ENCODE results near the gene STK4. TPM values are rescaled to one million over a fixed set of nuclear protein-coding genes. Genes with fewer than 3 reads are reported as not detected.

STK4 gene
- total and polyA plus RNA-seq, 2 of the 4 experiments (the other 2 are of a cell fraction), result 10.2 to 22.2 TPM

DNA sequence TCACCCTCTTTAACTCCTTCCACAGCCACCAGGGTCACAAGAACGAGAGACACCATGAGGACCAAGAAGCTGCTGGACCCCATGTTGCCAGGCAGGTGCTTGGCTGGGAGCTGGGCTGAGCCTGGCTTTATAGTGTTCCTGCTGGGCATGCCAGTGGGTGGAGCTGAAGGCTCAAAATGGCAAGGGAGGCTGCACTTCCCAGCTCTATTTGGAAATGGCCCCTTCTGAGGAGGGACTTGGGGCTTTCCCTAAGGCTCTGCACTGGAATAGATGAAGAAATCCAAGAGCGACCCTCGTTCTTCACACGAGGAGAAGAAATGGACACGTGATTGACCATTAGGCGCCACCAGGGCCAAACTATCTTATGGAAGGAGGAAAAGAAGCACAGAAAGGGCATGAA lies 158.1 kb downstream of the STK4 start, which contains the start of gene WFDC12:
WFDC12 (minus strand) TSS at position 101 of the 400 bp plus-strand sequence; CDS start at position 83, 18 bp downstream.
- no peak within 1 kb of the TSS for H3K23ac ChIP-seq (ENCODE audit: low read depth, low read length)
- TF ChIP-seq FOS (IDR thresholded peaks at IDR 0.05; ENCODE audit: low read depth, low read length), result no peak
- TF ChIP-seq, protein P1, sequence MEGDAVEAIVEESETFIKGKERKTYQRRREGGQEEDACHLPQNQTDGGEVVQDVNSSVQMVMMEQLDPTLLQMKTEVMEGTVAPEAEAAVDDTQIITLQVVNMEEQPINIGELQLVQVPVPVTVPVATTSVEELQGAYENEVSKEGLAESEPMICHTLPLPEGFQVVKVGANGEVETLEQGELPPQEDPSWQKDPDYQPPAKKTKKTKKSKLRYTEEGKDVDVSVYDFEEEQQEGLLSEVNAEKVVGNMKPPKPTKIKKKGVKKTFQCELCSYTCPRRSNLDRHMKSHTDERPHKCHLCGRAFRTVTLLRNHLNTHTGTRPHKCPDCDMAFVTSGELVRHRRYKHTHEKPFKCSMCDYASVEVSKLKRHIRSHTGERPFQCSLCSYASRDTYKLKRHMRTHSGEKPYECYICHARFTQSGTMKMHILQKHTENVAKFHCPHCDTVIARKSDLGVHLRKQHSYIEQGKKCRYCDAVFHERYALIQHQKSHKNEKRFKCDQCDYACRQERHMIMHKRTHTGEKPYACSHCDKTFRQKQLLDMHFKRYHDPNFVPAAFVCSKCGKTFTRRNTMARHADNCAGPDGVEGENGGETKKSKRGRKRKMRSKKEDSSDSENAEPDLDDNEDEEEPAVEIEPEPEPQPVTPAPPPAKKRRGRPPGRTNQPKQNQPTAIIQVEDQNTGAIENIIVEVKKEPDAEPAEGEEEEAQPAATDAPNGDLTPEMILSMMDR (conservative IDR thresholded peaks at IDR 0.05; ENCODE audit: low read depth, low read length), result no peak
- in situ Hi-C loops (cut with MboI; ENCODE audit: low sequenced_read_pairs) (loop anchor here (25.0 kb wide), 1 partner anchor 163 kb away; no protein-coding TSS in a partner anchor), dilution Hi-C loops (cut with HindIII; ENCODE audit: low sequenced_read_pairs, unreplicated experiment) (no loop called here), intact Hi-C loops (cut with micrococcal nuclease) (loop anchor here (10.0 kb wide), 1 partner anchor 150 kb away; no protein-coding TSS in a partner anchor)
- H3K79me1 ChIP-seq (ENCODE audit: low read depth in 1 of 2, low read length in 2 of 2), result no peaks in the 10 kb centered on the region
- H4K5ac ChIP-seq (ENCODE audit: low read depth, low read length), result no peak within 1 kb of the TSS
- no peak within 1 kb of the TSS for H3K4ac ChIP-seq (ENCODE audit: low read depth, low read length)
- H3K14ac ChIP-seq (replicated peaks; ENCODE audit: low read depth, low read length), result no peak within 1 kb of the TSS
- H3K18ac ChIP-seq (ENCODE audit: low read depth, low read length), result no peak within 1 kb of the TSS
- H4K8ac ChIP-seq (ENCODE audit: low read depth in 2 of 2, low read length in 2 of 2), result no peak within 1 kb of the TSS
- no peak within 1 kb of the TSS for H2BK15ac ChIP-seq (ENCODE audit: low read depth, low read length)
- H3K27ac ChIP-seq (ENCODE audit: insufficient read depth, low read length), result no peak within 1 kb of the TSS
- DNase-seq (no peak), ATAC-seq (ENCODE audit: low read depth) (no peak)
- H2BK5ac ChIP-seq (ENCODE audit: low read depth, low read length, poor library complexity, severe bottlenecking), result no peak within 1 kb of the TSS
- no peak within 1 kb of the TSS for H3K4me2 ChIP-seq (ENCODE audit: low read depth, low read length)
- ChIA-PET CTCF (no interaction called here), POLR2A (ENCODE audit: unreplicated experiment) (no interaction called here)
- H4K91ac ChIP-seq (ENCODE audit: insufficient read depth, low read depth, low read length), result no peak within 1 kb of the TSS
- no peaks in the 10 kb centered on the region for H3K4me1 ChIP-seq (ENCODE audit: control insufficient read depth, insufficient read depth, low read length)
- H3K9me3 ChIP-seq (ENCODE audit: control insufficient read depth, insufficient read depth, low read length), result no peaks in the 10 kb centered on the region
- H3K9me1 ChIP-seq (ENCODE audit: insufficient read depth, low read length), result no peaks in the 10 kb centered on the region
- no peaks in the 10 kb centered on the region for H4K20me1 ChIP-seq (ENCODE audit: insufficient read depth, low read length)
- no peak within 1 kb of the TSS for H3K56ac ChIP-seq (ENCODE audit: extremely low read depth, insufficient read depth, low read length)
- no TSS peak for BruUV-seq (replicated peaks)
- no peak within 1 kb of the TSS for H2BK120ac ChIP-seq (ENCODE audit: low read depth, low read length)
- no CpG with 5 or more reads among the region's 6 CpGs for WGBS, 2 experiments (ENCODE audit: extremely low coverage in 2 of 2, insufficient read length in 1 of 2)
- H2AFZ ChIP-seq (replicated peaks; ENCODE audit: low read length, poor library complexity), result no peak within 1 kb of the TSS
- H2AK9ac ChIP-seq (replicated peaks; ENCODE audit: low read depth, low read length, poor library complexity), result no peak within 1 kb of the TSS
- H3K36me3 ChIP-seq (ENCODE audit: control insufficient read depth, insufficient read depth, low read length), result no peaks in the 10 kb centered on the region
- no peak within 1 kb of the TSS for H2AK5ac ChIP-seq (ENCODE audit: low read depth, low read length)
- H3K4me3 ChIP-seq (ENCODE audit: insufficient read depth, low read depth, low read length), result no peak within 1 kb of the TSS
- H2BK20ac ChIP-seq (ENCODE audit: low read depth, low read length), result no peak within 1 kb of the TSS
- H3K27me3 ChIP-seq (ENCODE audit: control insufficient read depth, insufficient read depth, low read length), result peaks cover 23% of the 10 kb centered on the region
- H3K9ac ChIP-seq (ENCODE audit: low read depth, low read length), result no peak within 1 kb of the TSS
